Neural crest cell (in vitro differentiated cells): Measurements from ENCODE around the gene NTPCR. TPM values are rescaled to one million over a fixed set of nuclear protein-coding genes. Genes with fewer than 3 reads are reported as not detected.

ENCODE experiments used
- DNase-seq: peaks from one replicate; pipeline ENCODE4 v3.0.0; 2021; ENCODE audit warnings: low read depth, mixed read lengths, low spot score
- H3K27ac Mint-ChIP-seq: one replicate; pipeline ENCODE4 v1.8.0; 2021; ENCODE audit warnings: mild to moderate bottlenecking, mixed read lengths; ENCODE audit not compliant: unreplicated experiment
- H3K27me3 Mint-ChIP-seq: 2 replicates; pipeline ENCODE4 v1.8.0; 2021; ENCODE audit warnings: low read depth, mild to moderate bottlenecking, mixed read lengths
- H3K36me3 Mint-ChIP-seq: 2 replicates; pipeline ENCODE4 v1.8.0; 2021; ENCODE audit warnings: low read depth, mild to moderate bottlenecking, mixed read lengths
- H3K4me1 Mint-ChIP-seq: 2 replicates; pipeline ENCODE4 v1.8.0; 2021; ENCODE audit warnings: mixed read lengths
- H3K4me3 Mint-ChIP-seq: one replicate; pipeline ENCODE4 v1.8.0; 2021; ENCODE audit warnings: mild to moderate bottlenecking, mixed read lengths
- H3K9me3 Mint-ChIP-seq: 2 replicates; pipeline ENCODE4 v1.8.0; 2021; ENCODE audit warnings: mixed read lengths
- total RNA-seq: library from RNA; stranded (reverse); gene quantifications from 2 replicates; pipeline ENCODE4 v1.2.1, GENCODE V29; 2021
- TF ChIP-seq, protein P1 (sequence below): fragments of 200-600 bp; sonication (generic); conservative IDR thresholded peaks from 2 replicates; pipeline ENCODE4 v1.5.0; 2021; ENCODE audit warnings: antibody characterized with exemption, mild to moderate bottlenecking

Gene NTPCR
- total RNA-seq, 1 donor from 2014 or later, result 55.5 TPM

DNA sequence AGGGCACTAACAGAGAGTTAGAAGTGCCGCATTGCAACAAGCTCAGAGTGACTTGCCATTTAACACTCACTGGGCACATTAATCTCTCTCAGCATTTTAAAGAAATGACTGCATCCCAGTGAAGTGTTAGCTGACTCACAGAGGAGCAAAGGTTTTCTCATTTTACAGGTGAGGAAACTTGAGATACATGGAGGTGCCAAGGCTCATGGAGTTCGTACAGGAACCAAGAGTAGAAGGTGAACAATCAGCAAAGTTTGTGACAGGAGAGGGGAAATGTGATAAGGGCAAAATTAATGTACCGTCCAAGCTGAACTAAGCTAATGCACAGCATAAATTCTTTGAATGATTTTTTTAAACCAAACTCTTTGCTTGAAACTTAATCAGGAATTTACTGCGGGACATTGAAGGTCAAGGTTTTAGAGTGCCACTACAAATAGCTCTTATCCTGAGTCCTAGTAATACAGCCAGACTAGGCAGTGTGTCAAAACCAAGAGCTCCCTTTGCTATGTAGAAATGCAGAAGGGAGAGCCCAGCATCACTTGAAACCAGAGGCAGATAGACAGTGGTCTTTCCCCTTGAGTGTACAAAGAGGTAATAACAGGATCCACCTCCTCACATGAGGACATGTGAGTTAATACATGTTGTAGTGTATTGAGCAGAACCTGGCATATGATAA is 22.4 kb upstream of the NTPCR start:
- Mint-ChIP-seq H3K27me3 (no peaks in the 10 kb centered on the region), H3K9me3 (peaks cover 5% of the 10 kb centered on the region), H3K27ac (no peak overlapping the region), H3K36me3 (no peaks in the 10 kb centered on the region), H3K4me3 (no peak overlapping the region), H3K4me1 (peaks cover 22% of the 10 kb centered on the region)
- DNase-seq, result no peak
- TF ChIP-seq, protein P1, sequence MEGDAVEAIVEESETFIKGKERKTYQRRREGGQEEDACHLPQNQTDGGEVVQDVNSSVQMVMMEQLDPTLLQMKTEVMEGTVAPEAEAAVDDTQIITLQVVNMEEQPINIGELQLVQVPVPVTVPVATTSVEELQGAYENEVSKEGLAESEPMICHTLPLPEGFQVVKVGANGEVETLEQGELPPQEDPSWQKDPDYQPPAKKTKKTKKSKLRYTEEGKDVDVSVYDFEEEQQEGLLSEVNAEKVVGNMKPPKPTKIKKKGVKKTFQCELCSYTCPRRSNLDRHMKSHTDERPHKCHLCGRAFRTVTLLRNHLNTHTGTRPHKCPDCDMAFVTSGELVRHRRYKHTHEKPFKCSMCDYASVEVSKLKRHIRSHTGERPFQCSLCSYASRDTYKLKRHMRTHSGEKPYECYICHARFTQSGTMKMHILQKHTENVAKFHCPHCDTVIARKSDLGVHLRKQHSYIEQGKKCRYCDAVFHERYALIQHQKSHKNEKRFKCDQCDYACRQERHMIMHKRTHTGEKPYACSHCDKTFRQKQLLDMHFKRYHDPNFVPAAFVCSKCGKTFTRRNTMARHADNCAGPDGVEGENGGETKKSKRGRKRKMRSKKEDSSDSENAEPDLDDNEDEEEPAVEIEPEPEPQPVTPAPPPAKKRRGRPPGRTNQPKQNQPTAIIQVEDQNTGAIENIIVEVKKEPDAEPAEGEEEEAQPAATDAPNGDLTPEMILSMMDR, result no peak

DNA sequence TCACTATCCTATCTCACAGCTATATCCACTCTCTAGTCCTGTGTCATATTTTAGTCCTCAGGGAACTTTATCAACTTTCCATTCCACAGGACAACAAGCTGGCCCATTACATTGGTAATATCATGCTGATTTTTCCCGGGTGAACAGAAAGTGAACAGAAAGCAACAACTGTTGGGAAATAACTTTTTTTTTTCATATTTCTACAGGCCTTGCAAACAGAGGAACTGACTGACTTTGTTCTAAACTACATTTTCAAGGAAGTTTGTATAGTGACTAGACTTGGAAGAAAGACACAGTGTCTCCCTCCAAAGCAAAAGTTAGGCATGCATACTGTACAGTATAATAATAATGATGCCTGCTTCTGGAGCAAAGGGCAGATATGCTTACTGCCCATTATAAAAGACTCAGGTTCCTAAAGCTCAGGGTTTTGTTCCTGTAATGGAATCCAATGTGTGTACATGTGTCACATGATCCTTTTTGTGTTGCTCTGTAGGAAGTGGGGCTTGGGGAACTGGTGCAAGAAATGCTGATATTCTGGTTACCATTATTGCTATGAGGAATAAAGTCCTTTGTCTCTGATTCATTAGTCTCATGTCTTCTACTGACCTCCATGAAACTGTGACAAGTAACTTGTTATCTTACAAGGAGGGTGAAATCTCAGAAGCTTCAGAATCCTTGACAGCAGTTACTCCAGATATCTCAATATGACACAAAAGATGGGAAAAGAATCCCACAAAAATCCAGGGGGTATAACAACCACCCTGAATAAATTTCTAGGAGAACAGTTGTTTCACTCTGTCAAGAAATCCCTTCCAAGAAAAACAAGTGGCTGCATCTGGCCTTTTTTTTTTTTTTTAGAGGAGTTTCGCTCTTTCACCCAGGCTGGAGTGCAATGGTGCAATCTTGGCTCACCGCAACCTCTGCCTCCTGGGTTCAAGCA is 17.7 kb upstream of the NTPCR start:
- TF ChIP-seq, protein P1, result no peak
- no peak for DNase-seq
- peaks cover 2% of the 10 kb centered on the region for H3K9me3 Mint-ChIP-seq
- H3K4me1 Mint-ChIP-seq, result peaks cover 12% of the 10 kb centered on the region
- H3K36me3 Mint-ChIP-seq, result peaks cover 2% of the 10 kb centered on the region
- no peak overlapping the region for H3K27ac Mint-ChIP-seq
- no peaks in the 10 kb centered on the region for H3K27me3 Mint-ChIP-seq
- H3K4me3 Mint-ChIP-seq, result no peak overlapping the region

DNA sequence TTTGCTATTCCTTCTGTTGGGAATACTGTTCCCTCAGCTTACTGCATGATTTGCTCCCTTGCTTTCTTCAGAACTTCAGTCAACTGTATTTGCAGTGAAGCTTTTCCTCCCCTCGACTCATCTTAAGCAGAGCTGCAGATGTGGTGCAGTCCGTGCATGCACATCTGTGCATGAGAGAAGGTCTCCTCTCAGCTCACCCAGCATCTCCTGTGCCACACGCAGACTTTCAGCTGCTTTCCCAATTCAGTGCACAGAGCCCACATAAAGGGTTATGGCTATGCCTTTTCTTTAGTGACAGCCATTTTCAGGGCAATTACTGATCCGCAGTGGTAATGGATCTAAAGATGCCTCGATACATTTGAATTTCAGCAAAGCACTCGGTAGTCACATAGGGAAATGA is 13.5 kb upstream of the NTPCR start:
- H3K4me1 Mint-ChIP-seq, result peaks cover 10% of the 10 kb centered on the region
- peaks cover 2% of the 10 kb centered on the region for H3K9me3 Mint-ChIP-seq
- no peaks in the 10 kb centered on the region for H3K27me3 Mint-ChIP-seq
- peaks cover 2% of the 10 kb centered on the region for H3K36me3 Mint-ChIP-seq
- peak overlapping the region; percentile 29 for H3K27ac Mint-ChIP-seq
- DNase-seq, result no peak
- TF ChIP-seq, protein P1, result no peak
- no peak overlapping the region for H3K4me3 Mint-ChIP-seq

DNA sequence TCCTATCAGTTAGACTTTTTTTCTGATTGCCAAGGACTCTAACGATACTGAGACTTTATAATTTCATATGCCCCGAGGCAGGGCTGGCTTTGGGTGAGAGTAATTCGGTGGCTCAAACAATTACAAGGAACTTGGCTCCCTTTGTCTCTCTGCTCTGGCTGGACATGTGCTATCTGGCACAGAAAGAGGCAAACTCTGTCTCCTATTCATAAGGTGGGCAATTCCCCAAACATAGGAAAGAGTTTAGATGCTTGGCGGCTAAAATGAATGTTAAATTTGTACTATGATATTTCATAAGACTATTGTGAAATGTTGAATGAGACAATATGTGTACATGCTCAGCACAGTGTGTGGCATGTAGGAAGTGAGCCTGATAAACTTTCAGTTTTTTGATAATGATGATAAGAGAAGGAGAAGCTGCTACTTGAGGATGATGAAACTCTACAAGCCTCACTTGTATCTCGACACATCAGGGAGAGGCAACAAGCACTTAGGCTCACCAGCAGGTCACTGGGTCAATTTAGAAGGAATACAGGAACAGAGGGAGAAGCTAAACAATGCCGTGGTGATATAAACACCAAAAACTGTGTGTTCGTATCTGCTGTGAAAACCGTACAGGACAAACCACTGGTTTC is 12.6 kb upstream of the NTPCR start:
- H3K9me3 Mint-ChIP-seq, result peaks cover 2% of the 10 kb centered on the region
- peaks cover 13% of the 10 kb centered on the region for H3K4me1 Mint-ChIP-seq
- peaks cover 2% of the 10 kb centered on the region for H3K36me3 Mint-ChIP-seq
- TF ChIP-seq, protein P1, result no peak
- no peaks in the 10 kb centered on the region for H3K27me3 Mint-ChIP-seq
- H3K27ac Mint-ChIP-seq, result no peak overlapping the region
- DNase-seq, result no peak
- H3K4me3 Mint-ChIP-seq, result no peak overlapping the region

DNA sequence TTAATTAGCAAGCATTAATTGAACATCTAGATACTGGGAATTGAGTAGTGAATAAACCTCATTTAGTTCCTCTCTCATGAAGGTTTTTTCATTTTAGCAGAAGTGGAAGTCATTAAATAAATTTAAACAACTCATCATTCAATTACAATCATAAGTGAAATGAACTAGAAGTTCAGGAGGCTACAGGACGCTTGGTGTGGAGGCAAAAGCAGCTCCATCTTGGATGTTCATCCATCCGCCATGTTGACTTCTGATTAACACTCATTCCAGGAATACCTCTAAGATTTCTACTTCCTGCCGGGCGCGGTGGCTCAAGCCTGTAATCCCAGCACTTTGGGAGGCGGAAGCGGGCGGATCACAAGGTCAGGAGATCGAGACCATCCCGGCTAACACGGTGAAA is 11.5 kb upstream of the NTPCR start:
- Mint-ChIP-seq H3K27ac (no peak overlapping the region), H3K27me3 (no peaks in the 10 kb centered on the region), H3K36me3 (peaks cover 2% of the 10 kb centered on the region), H3K4me3 (no peak overlapping the region), H3K4me1 (peaks cover 15% of the 10 kb centered on the region), H3K9me3 (peaks cover 2% of the 10 kb centered on the region)
- TF ChIP-seq, protein P1, result no peak
- no peak for DNase-seq
